ENCODE data around the gene AKAP8. TPM values are rescaled to one million over a fixed set of nuclear protein-coding genes. Genes with fewer than 3 reads are reported as not detected.

Gene AKAP8
- total and polyA plus RNA-seq, 8 donors = 9.5 to 38.7 (median 21.4) TPM

DNA sequence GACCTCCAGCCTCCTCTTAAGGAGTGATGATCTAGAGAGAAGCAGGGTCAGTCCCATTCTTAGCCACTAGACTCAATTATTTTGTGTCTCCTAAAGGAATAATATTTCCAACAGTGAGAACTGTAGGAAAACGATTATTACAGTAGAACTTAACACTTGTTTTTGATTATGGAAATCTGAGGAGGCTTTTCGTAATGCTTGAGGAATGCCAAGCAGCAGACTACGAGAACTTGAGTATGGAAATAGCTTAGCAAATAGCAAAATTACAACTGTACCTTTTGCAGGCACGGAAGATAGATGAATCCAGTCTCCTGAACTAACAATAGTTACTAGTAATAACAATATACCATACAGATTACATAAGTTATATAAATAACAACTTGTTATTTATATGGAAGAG, 59.5 kb downstream of the AKAP8 start:
- 41 to 62% (median 59%) methylated on average over 4 of the region's 4 CpGs for WGBS, 5 donors
- no peak for DNase-seq
- intact Hi-C loops (cut with DNase I; ENCODE audit: low total_unique reads) = loop anchor here (10.0 kb wide), 1 partner anchor 55 kb away; no protein-coding TSS in a partner anchor

DNA sequence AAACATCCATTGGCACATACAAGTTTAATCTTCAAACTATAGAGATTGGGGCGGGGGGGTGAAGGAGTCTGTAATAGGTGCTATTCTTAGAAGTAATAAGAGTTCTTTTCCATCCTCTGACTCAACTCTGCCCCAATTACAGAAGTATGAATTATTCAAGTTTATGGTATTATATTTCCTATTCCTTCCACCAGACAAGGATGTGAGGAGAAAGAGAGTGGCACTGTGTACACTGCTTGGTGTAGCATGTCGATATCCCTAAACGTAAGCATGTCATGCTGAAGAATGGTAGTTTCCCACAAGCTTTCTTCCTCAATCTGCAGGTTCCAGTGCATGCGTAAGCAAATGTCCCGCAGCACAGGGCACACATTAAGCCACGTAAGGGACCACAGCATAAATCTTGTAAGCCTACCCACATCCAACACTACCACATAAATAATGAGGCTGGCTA, 61.3 kb downstream of the AKAP8 start:
- Histone ChIP-seq H3K27ac (peak overlapping the region in 3 of 5 donors; percentile 46 to 79 (median 49)), H3K27me3 (no peaks in the 10 kb centered on the region), H3K9me3 (no peaks in the 10 kb centered on the region), H3K36me3 (no peaks in the 10 kb centered on the region), H3K4me3 (no peak overlapping the region), H3K4me1 (peaks cover 75 to 100% (median 92%) of the 10 kb centered on the region in 4 donors)
- no peak for DNase-seq
- intact Hi-C loops (cut with DNase I; ENCODE audit: low total_unique reads) = no loop called here
- 26 to 48% (median 32%) methylated on average over 6 of the region's 6 CpGs for WGBS, 5 donors
- TF ChIP-seq POLR2AphosphoS5 (IDR thresholded peaks at IDR 0.05) = peak in 1 of 3 donors; percentile 3
- TF ChIP-seq, protein P1, sequence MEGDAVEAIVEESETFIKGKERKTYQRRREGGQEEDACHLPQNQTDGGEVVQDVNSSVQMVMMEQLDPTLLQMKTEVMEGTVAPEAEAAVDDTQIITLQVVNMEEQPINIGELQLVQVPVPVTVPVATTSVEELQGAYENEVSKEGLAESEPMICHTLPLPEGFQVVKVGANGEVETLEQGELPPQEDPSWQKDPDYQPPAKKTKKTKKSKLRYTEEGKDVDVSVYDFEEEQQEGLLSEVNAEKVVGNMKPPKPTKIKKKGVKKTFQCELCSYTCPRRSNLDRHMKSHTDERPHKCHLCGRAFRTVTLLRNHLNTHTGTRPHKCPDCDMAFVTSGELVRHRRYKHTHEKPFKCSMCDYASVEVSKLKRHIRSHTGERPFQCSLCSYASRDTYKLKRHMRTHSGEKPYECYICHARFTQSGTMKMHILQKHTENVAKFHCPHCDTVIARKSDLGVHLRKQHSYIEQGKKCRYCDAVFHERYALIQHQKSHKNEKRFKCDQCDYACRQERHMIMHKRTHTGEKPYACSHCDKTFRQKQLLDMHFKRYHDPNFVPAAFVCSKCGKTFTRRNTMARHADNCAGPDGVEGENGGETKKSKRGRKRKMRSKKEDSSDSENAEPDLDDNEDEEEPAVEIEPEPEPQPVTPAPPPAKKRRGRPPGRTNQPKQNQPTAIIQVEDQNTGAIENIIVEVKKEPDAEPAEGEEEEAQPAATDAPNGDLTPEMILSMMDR (IDR thresholded peaks at IDR 0.05) = no peak
- no peak for TF ChIP-seq POLR2A (IDR thresholded peaks at IDR 0.05)
- no peak for TF ChIP-seq EP300 (IDR thresholded peaks at IDR 0.05)

More for the DNA sequence above, 59.5 kb downstream of the AKAP8 start:
- Histone ChIP-seq H3K27ac (peak overlapping the region in 2 of 5 donors; percentile 7 to 79), H3K4me3 (no peak overlapping the region), H3K27me3 (no peaks in the 10 kb centered on the region), H3K4me1 (peaks cover 76 to 100% (median 95%) of the 10 kb centered on the region in 4 donors), H3K9me3 (no peaks in the 10 kb centered on the region), H3K36me3 (no peaks in the 10 kb centered on the region)
- no peak for TF ChIP-seq EP300 (IDR thresholded peaks at IDR 0.05)
- TF ChIP-seq, protein P1 (IDR thresholded peaks at IDR 0.05) = no peak
- TF ChIP-seq POLR2AphosphoS5 (IDR thresholded peaks at IDR 0.05) = no peak
- no peak for TF ChIP-seq POLR2A (IDR thresholded peaks at IDR 0.05)

DNA sequence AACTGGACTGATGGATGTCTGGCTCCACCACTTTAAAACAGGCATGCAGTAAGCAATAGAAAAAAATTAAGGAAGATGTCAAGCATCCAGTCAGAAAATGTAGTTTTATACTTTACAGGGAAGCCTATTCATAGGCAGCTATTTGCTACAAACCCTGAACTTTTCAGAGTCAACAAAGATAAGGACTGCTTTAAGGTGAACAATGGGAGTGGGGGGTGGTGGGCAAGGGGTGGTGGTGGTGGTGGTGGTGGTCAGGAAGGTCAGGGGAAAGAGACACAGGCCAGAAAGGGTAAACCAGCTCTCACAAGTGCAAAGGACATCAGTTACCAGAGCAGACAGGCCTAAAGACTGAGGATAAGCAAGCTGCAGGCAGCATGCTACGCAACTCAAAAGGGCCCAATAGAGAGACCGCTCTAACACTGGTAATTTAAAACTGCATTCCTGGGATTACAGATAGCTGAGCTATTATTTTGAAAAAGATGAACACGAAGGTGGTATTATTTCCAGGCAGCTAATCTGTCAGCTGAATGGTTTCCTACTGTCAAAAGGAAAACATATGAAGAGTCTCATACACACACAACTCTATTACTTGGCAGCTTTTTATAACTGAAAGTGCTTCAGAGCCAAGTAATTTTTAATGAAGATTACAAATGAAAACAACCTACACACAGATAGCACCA, 62.1 kb downstream of the AKAP8 start:
- Histone ChIP-seq H3K36me3 (no peaks in the 10 kb centered on the region), H3K9me3 (no peaks in the 10 kb centered on the region), H3K27ac (peak overlapping the region in 3 of 5 donors; percentile 46 to 79 (median 49)), H3K4me1 (peaks cover 73 to 100% (median 93%) of the 10 kb centered on the region in 4 donors), H3K4me3 (no peak overlapping the region), H3K27me3 (no peaks in the 10 kb centered on the region)
- intact Hi-C loops (cut with DNase I; ENCODE audit: low total_unique reads) = no loop called here
- WGBS, 5 donors = 30 to 49% (median 45%) methylated on average over 3 of the region's 3 CpGs
- DNase-seq = no peak
- TF ChIP-seq POLR2A (IDR thresholded peaks at IDR 0.05) (no peak), POLR2AphosphoS5 (IDR thresholded peaks at IDR 0.05) (no peak), EP300 (IDR thresholded peaks at IDR 0.05) (no peak)
- TF ChIP-seq, protein P1 (IDR thresholded peaks at IDR 0.05) = no peak

DNA sequence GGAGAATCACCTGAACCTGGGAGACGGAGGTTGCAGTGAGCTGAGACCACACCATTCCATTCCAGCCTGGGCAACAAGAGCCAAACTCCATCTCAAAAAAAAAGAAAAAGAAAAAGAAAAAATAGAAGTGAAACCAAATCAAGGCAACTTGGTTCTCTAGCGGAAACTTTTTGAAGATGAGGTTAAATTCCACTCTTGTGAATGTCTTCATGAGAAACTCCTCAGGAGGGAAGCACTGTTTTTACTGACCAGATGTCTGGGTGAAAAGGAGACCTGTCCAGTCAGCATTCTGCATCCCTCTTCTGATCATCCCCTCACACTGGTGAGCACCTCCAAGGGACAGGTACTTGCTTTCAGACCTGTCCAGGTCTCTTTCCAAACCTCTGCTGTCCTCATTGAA, 63.1 kb downstream of the AKAP8 start:
- TF ChIP-seq, protein P1 (IDR thresholded peaks at IDR 0.05) = no peak
- TF ChIP-seq POLR2AphosphoS5 (IDR thresholded peaks at IDR 0.05) (no peak), POLR2A (IDR thresholded peaks at IDR 0.05) (no peak), EP300 (IDR thresholded peaks at IDR 0.05) (no peak)

More for the DNA sequence above, 63.1 kb downstream of the AKAP8 start:
- H3K36me3 ChIP-seq = no peaks in the 10 kb centered on the region
- 71 to 94% (median 84%) methylated on average over 2 of the region's 2 CpGs for WGBS, 5 donors
- intact Hi-C loops (cut with DNase I; ENCODE audit: low total_unique reads) = no loop called here
- H3K4me1 ChIP-seq = peaks cover 74 to 100% (median 94%) of the 10 kb centered on the region in 4 donors
- peak overlapping the region in 3 of 5 donors; percentile 46 to 79 (median 49) for H3K27ac ChIP-seq
- no peak for DNase-seq
- no peak overlapping the region for H3K4me3 ChIP-seq
- no peaks in the 10 kb centered on the region for H3K9me3 ChIP-seq
- H3K27me3 ChIP-seq = no peaks in the 10 kb centered on the region
